PFSK-1 (cell line): ENCODE measurements around the gene GNAI3.

Source experiments
- FOXP2 ChIP-seq: optimal IDR thresholded peaks from 2 replicates; pipeline ENCODE3; 2011; ENCODE audit warnings: borderline replicate concordance, control low read depth, inconsistent platforms; ENCODE audit not compliant: insufficient read depth; ENCODE audit errors: extremely low read length, extremely low read depth
- POLR2AphosphoS5 ChIP-seq: IDR thresholded peaks from 2 replicates; pipeline ENCODE4 v1.6.1; 2012; ENCODE audit warnings: low read depth, mild to moderate bottlenecking, control low read depth, low read length, moderate library complexity
- REST ChIP-seq, 2 experiments: IDR thresholded peaks; 2 replicates each; pipeline versions ENCODE4 v1.6.1 to v1.8.0; 2011 to 2012; ENCODE audit warnings: low read depth in 2 of 2, low read length in 2 of 2, control low read depth in 1 of 2, inconsistent platforms in 1 of 2, mild to moderate bottlenecking in 1 of 2, moderate library complexity in 1 of 2; ENCODE audit not compliant: insufficient read depth in 1 of 2
- SIN3A ChIP-seq: IDR thresholded peaks from 2 replicates; pipeline ENCODE4 v1.6.1; 2012; ENCODE audit warnings: mild to moderate bottlenecking, low read length, moderate library complexity, borderline replicate concordance; ENCODE audit not compliant: insufficient read depth
- TAF1 ChIP-seq: IDR thresholded peaks from 2 replicates; pipeline ENCODE4 v1.6.1; 2012; ENCODE audit warnings: low read length, control low read depth, borderline replicate concordance; ENCODE audit not compliant: insufficient read depth

- TF ChIP-seq POLR2AphosphoS5 (no peak), REST (IDR thresholded peaks at IDR 0.05; ENCODE audit: insufficient read depth in 1 of 2, low read depth in 2 of 2, low read length in 2 of 2) (no peak), FOXP2 (no peak), SIN3A (no peak), TAF1 (no peak)
Measured at GRCh38 chr1:109535971-109536491, 12.4 kb upstream of the GNAI3 start.
